ENCODE data around the gene LLGL1.
A peak's percentile ranks its signal among the peaks of the same experiment; 100 is the strongest.

Gene LLGL1

DNA sequence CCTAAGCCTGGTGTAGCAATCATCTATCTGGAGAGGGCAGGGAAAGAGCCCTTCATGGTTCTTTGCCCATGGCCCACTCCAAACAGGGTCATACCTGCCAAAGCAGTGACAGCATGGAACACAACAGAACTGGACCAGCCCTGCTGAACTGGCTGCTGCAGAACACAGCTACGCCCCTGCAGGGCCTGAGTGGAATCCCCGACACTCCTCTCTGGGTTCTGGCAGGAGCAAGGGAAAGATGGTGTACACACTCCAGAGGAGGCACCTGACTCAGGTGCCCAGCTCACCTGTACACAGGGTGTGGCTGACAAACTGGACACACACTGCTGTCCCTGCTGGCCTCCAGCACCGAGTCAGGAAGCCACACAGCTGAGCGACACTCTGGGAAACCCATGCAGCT, 54.8 kb downstream of the LLGL1 start:
- no peak for DNase-seq

DNA sequence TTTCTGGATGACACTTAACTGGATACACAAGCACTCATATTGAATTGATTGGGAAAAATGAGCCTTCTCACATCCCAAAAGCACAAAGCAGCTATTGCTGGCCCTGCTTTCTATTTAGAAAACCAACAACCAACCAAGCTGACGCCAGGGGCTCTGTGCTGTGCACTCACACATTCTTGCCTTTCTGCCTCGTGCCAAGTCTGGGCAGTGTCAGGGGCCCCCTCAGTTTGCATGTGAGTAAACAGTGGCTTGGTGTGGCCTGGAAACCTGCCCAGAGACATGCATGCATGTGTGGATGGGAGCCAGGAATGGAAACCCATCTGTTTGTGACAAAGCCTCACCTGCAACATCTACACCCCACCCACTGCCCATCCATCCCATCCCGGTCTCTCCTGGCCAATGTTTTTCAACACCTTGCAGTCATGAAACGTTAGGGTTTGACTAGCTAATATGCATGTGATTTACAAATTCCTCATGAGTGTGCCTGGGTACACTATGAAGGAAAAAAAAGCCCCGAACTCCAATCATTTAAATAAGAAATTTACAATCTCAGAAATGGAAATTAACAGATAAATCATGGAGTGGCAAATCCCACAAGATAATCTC, 55.4 kb downstream of the LLGL1 start:
- peak; percentile 26 for DNase-seq

DNA sequence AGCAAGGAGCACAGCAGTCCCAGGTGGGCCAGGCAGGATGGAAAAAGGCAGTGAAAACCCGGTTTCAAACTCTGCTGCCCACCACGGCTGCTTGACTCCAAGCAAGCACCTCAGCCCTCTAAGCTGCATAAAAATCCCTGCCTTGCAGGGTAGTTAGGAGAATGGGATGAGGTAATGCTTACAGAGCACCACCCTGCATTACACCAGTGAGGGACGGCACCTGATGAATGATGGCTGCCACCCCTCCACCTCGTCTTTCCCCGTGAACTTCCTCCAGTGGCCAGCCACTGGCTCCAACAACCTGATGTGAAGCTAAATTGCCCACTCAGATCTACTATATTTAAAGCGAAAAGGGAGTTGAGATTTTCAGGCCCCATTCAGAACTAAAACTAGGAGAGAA, 56.4 kb downstream of the LLGL1 start:
- no peak for DNase-seq

DNA sequence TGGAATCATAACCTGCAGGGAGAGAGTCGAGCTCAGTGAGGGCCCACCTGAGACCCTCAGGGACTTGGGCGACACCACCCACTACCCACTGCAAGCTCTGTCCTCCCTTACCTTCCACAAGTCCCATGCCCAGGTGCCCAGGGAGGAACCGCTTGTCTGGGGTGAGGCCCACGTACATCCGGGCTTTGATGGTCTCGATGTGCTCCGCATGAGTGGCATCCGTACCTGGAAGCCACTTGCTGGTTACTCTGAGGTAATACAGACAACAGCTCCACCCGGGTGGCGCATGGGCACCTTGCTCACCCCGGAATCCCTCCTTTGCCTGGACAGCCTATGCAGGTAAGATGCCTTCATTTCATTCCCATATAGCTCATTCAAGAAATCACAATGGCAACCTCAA, 59.9 kb downstream of the LLGL1 start:
- no peak for DNase-seq

DNA sequence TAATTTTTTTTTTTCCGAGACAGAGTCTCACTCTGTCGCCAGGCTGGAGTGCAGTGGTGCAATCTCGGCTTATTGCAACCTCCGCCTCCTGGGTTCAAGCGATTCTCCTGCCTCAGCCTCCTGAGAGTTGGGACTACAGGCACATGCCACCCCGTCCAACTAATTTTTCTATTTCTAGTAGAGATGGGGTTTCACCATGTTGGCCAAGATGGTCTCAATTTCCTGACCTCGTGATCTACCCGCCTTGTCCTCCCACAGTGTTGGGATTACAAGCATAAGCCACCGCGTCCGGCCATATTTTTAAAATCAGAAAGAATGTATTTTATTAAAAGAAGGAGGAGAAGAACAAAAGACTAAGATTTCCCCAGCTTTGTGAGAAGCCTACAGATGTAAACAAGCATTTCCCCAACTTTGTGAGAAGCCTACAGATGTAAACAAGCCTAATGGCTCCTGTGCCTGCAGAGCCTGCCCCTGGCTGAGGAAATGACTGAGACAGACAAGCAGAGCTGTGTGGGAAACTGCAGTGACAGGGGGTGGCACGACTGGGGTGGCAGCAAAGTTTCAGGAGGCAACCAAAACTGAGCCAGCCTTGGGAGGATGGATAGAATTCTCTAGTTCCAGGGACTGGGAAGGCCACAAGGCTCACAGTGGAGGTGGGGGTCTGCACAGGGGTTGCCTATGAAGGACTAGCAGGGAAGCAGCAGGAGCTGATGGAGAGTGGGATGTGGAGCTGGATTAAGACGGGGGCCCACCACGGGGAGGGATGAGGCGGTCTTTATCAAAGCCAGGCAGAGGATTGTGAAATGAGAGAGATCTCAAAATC, 66.5 kb downstream of the LLGL1 start:
- no peak for DNase-seq

Measured in NCI-H2171 treated with DMSO at 0.1 percent for 48 hours (cell line).